ENCODE measurements around the gene AGT.

The AGT gene

DNA sequence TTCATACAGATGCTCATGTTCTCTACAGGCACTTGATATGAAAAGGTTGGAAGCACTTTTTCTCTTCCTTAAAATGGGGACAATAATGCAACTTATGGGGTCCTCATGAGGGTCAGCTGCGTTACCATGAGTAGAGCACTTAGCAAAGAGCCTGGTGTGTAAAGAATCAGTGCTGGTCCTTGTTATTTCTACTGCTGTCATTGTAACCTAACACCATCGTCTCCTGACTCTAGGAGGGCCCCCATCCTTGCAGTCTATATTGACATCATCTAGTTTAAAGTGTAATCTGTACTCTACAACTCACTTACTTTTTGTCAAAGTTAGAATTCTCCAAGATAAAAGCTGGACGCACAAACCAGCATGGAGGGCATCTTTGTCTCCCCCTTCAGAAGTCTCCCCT is 35.7 kb upstream of the AGT start:
- Histone ChIP-seq H3K36me3 (replicated peaks) (no peaks in the 10 kb centered on the region), H3K4me3 (no peak overlapping the region), H3K4me1 (peaks cover 6% of the 10 kb centered on the region), H3K27me3 (ENCODE audit: low read depth) (no peaks in the 10 kb centered on the region), H3K9me3 (no peaks in the 10 kb centered on the region)
- no peak for DNase-seq (ENCODE audit: low spot score in 2 of 2)
- in situ Hi-C loops (cut with MboI; ENCODE audit: low sequenced_read_pairs), result no loop called here

GRCh38 chr1:230749150-230749549 is 35.2 kb upstream of the AGT start:
- Histone ChIP-seq H3K36me3 (replicated peaks) (no peaks in the 10 kb centered on the region), H3K4me1 (peaks cover 6% of the 10 kb centered on the region), H3K9me3 (no peaks in the 10 kb centered on the region), H3K4me3 (no peak overlapping the region), H3K27me3 (ENCODE audit: low read depth) (no peaks in the 10 kb centered on the region)
- DNase-seq (ENCODE audit: low spot score in 2 of 2), result no peak
- in situ Hi-C loops (cut with MboI; ENCODE audit: low sequenced_read_pairs), result no loop called here

- no peak for DNase-seq (ENCODE audit: low spot score in 2 of 2)
- in situ Hi-C loops (cut with MboI; ENCODE audit: low sequenced_read_pairs), result no loop called here
- Histone ChIP-seq H3K36me3 (replicated peaks) (no peaks in the 10 kb centered on the region), H3K4me3 (no peak overlapping the region), H3K9me3 (no peaks in the 10 kb centered on the region), H3K4me1 (peaks cover under 1% of the 10 kb centered on the region), H3K27me3 (ENCODE audit: low read depth) (no peaks in the 10 kb centered on the region)
Observed at GRCh38 chr1:230747890-230748800, 34.2 kb upstream of the AGT start.

- no peaks in the 10 kb centered on the region for H3K9me3 ChIP-seq
- no peaks in the 10 kb centered on the region for H3K27me3 ChIP-seq (ENCODE audit: low read depth)
- no peaks in the 10 kb centered on the region for H3K36me3 ChIP-seq (replicated peaks)
- no peak within 1 kb of the TSS for H3K4me3 ChIP-seq
- in situ Hi-C loops (cut with MboI; ENCODE audit: low sequenced_read_pairs), result no loop called here
- no peaks in the 10 kb centered on the region for H3K4me1 ChIP-seq
- no peak for DNase-seq (ENCODE audit: low spot score in 2 of 2)
Observed at GRCh38 chr1:230747127-230747730, 33.3 kb upstream of the AGT start, which contains the start of gene CAPN9. CAPN9 (plus strand) TSS chr1:230747388; CDS start chr1:230747497, 109 bp downstream.

GRCh38 chr1:230746617-230747016 is 32.7 kb upstream of the AGT start:
- H3K27me3 ChIP-seq (ENCODE audit: low read depth), result no peaks in the 10 kb centered on the region
- no peaks in the 10 kb centered on the region for H3K36me3 ChIP-seq (replicated peaks)
- no peaks in the 10 kb centered on the region for H3K4me1 ChIP-seq
- no peak overlapping the region for H3K4me3 ChIP-seq
- no peak for DNase-seq (ENCODE audit: low spot score in 2 of 2)
- in situ Hi-C loops (cut with MboI; ENCODE audit: low sequenced_read_pairs), result no loop called here
- no peaks in the 10 kb centered on the region for H3K9me3 ChIP-seq

DNA sequence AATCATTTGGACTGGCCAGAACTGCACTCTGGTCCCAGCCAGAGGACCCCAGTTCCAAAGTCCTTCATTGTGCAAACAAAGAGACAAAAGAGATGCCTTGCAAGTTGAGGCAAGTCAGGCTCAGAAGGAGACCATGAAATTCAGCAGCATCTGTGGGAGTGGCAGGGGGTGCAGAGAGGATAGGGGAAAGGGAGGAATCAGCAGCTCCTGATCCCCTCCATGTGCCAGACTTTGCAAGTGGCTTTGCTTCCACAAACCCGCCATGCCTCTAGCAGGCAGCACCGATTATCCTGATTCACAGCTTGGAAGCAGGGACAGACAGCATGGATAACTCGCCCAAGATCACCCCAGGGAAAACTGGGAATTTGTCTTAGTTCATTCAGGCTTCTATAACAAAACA is 31.1 kb upstream of the AGT start:
- no peaks in the 10 kb centered on the region for H3K4me1 ChIP-seq
- H3K9me3 ChIP-seq, result no peaks in the 10 kb centered on the region

DNA sequence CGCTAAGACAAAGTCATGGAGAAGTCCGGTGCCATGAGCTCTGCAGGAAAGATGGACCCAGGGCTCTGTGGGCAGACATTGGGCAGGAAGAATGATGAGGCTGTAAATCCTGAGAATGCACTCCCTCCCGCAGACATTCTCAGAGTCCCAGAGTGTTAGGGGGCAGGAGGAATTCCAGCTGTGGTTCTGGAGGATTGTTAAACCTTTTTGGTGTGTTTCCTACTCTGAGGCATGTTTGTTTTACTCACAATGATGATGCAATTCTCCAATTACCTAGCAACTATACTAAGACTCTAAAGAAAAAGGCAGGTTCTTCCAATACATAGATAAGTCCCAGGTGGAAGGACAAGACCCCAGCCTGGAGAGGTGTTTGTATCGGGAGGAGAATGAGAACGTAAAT is 30.5 kb upstream of the AGT start:
- no peak for DNase-seq (ENCODE audit: low spot score in 2 of 2)
- Histone ChIP-seq H3K4me1 (no peaks in the 10 kb centered on the region), H3K9me3 (no peaks in the 10 kb centered on the region), H3K27me3 (ENCODE audit: low read depth) (no peaks in the 10 kb centered on the region), H3K4me3 (no peak overlapping the region), H3K36me3 (replicated peaks) (no peaks in the 10 kb centered on the region)
- in situ Hi-C loops (cut with MboI; ENCODE audit: low sequenced_read_pairs), result no loop called here

More for the DNA sequence above, 31.1 kb upstream of the AGT start:
- Histone ChIP-seq H3K4me3 (no peak overlapping the region), H3K27me3 (ENCODE audit: low read depth) (no peaks in the 10 kb centered on the region), H3K36me3 (replicated peaks) (no peaks in the 10 kb centered on the region)
- no peak for DNase-seq (ENCODE audit: low spot score in 2 of 2)
- in situ Hi-C loops (cut with MboI; ENCODE audit: low sequenced_read_pairs), result no loop called here

DNA sequence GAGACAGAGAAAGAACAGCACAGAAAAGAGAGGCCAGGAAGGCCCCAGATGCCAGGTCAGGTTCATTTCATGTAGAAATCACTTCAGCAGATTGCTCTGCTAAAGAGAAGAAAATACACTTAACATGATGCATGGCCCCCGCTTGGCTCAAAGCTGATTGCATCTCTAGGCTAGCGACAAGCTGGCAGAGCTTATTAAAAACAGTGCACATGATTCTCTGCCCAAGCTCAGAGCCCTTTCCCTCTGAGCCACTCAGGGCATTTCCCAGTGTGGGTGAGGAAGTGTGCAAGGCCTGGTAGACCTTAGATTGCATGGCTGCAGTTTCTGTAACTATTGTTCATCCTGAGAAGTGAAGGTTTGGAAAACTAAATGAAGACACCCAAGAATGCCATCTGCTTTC is 30.0 kb upstream of the AGT start:
- in situ Hi-C loops (cut with MboI; ENCODE audit: low sequenced_read_pairs), result no loop called here
- Histone ChIP-seq H3K9me3 (no peaks in the 10 kb centered on the region), H3K4me3 (no peak overlapping the region), H3K36me3 (replicated peaks) (no peaks in the 10 kb centered on the region), H3K27me3 (ENCODE audit: low read depth) (no peaks in the 10 kb centered on the region), H3K4me1 (no peaks in the 10 kb centered on the region)
- DNase-seq (ENCODE audit: low spot score in 2 of 2), result no peak

- H3K36me3 ChIP-seq (replicated peaks), result no peaks in the 10 kb centered on the region
- DNase-seq (ENCODE audit: low spot score in 2 of 2), result no peak
- no peak overlapping the region for H3K4me3 ChIP-seq
- H3K27me3 ChIP-seq (ENCODE audit: low read depth), result peaks cover 5% of the 10 kb centered on the region; the same call in 1 of the 2 replicates
- in situ Hi-C loops (cut with MboI; ENCODE audit: low sequenced_read_pairs), result no loop called here
- H3K4me1 ChIP-seq, result no peaks in the 10 kb centered on the region
- no peaks in the 10 kb centered on the region for H3K9me3 ChIP-seq
Observed at GRCh38 chr1:230739564-230740290, 25.8 kb upstream of the AGT start.

DNA sequence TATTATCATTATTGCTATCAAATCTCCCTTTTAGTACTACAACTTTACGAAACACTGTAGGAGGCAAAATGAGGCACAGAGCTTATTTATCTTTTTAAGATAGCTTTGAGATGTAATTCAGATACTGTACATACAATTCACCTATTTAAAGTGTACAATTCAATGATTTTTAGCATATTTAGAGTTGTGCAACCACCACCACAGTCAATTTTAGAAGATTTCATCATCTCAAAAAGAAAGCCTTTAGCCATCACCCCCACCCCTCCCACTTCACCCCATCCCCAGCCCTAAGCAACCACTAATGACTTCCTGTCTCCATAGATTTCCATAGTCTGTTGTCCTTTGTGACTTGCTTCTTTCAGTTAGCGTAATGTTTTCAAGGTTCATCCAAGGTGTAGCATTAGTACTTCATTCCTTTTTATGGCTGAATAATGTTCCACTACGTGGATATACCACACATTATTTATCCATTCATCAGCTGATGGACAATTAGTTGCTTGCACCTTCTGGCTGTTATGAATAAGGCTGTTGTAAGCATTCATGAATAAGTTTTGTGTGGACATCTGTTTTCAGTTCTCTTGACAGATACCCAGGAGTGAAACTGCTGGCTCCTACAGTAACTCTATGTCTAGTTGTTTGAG is 23.8 kb upstream of the AGT start:
- Histone ChIP-seq H3K4me3 (no peak overlapping the region), H3K9me3 (no peaks in the 10 kb centered on the region), H3K27me3 (ENCODE audit: low read depth) (peaks cover 5% of the 10 kb centered on the region; the same call in 1 of the 2 replicates), H3K4me1 (no peaks in the 10 kb centered on the region), H3K36me3 (replicated peaks) (no peaks in the 10 kb centered on the region)
- in situ Hi-C loops (cut with MboI; ENCODE audit: low sequenced_read_pairs), result no loop called here
- DNase-seq (ENCODE audit: low spot score in 2 of 2), result no peak

GRCh38 chr1:230735447-230735846 is 21.5 kb upstream of the AGT start:
- H3K4me1 ChIP-seq, result no peaks in the 10 kb centered on the region
- no peak for DNase-seq (ENCODE audit: low spot score in 2 of 2)
- no peak overlapping the region for H3K4me3 ChIP-seq
- no peaks in the 10 kb centered on the region for H3K9me3 ChIP-seq
- in situ Hi-C loops (cut with MboI; ENCODE audit: low sequenced_read_pairs), result no loop called here
- H3K36me3 ChIP-seq (replicated peaks), result no peaks in the 10 kb centered on the region
- peaks cover 5% of the 10 kb centered on the region; the same call in 1 of the 2 replicates for H3K27me3 ChIP-seq (ENCODE audit: low read depth)

- DNase-seq (ENCODE audit: low spot score in 2 of 2), result no peak
- in situ Hi-C loops (cut with MboI; ENCODE audit: low sequenced_read_pairs), result no loop called here
- Histone ChIP-seq H3K9me3 (no peaks in the 10 kb centered on the region), H3K4me3 (no peak overlapping the region), H3K4me1 (peaks cover 14% of the 10 kb centered on the region), H3K27me3 (ENCODE audit: low read depth) (no peaks in the 10 kb centered on the region), H3K36me3 (replicated peaks) (no peaks in the 10 kb centered on the region)
Observed at GRCh38 chr1:230730977-230731376, 17.1 kb upstream of the AGT start.

- in situ Hi-C loops (cut with MboI; ENCODE audit: low sequenced_read_pairs), result no loop called here
- DNase-seq (ENCODE audit: low spot score in 2 of 2), result peak; percentile 62 to 70
- peaks cover 14% of the 10 kb centered on the region for H3K4me1 ChIP-seq
- H3K27me3 ChIP-seq (ENCODE audit: low read depth), result no peaks in the 10 kb centered on the region
- H3K4me3 ChIP-seq, result no peak overlapping the region
- no peaks in the 10 kb centered on the region for H3K36me3 ChIP-seq (replicated peaks)
- H3K9me3 ChIP-seq, result no peaks in the 10 kb centered on the region
Observed at GRCh38 chr1:230728710-230729392, 14.9 kb upstream of the AGT start.
